ENCODE data around the gene MYBPC1.

DNA sequence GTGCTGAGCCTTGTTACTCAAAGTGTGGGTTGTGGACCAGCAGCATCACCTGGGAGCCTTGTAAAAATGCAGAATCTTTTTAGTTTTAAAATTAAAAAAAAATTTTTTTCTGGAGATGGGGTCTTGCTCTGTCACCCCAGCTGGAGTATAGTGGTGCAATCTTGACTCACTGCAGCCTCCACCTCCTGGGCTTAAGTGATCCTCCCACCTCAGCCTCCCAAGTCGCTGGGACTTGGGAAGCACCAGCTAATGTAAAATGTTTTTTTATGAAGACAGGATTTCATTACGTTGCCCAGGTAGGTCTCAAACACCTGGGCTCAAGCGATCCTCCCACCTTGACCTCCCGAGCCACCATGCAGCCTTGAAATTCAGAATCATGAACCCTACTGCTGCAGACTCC, 14.4 kb downstream of the MYBPC1 start:
- TF ChIP-seq CTCF (conservative IDR thresholded peaks at IDR 0.05; ENCODE audit: low read depth, low read length) (no peak), EZH2 (IDR thresholded peaks at IDR 0.05; ENCODE audit: low read length, unreplicated experiment) (no peak), EZH2phosphoT487 (IDR thresholded peaks at IDR 0.05; ENCODE audit: borderline replicate concordance, low read length) (no peak)
